Parathyroid adenoma (tissue), 2 donors: ENCODE results near the gene CCDC141.

Experiments
- H2AFZ ChIP-seq: fragments of 300-600 bp; sonication (generic); one replicate; pipeline ENCODE4 v1.7.0; 2017; ENCODE audit warnings: antibody characterized with exemption, mild to moderate bottlenecking
- H3K27ac ChIP-seq: fragments of 300-600 bp; sonication (generic); one replicate; pipeline ENCODE4 v1.7.0; 2017
- H3K27me3 ChIP-seq: fragments of 300-600 bp; sonication (generic); one replicate; pipeline ENCODE4 v1.7.0; 2017; ENCODE audit warnings: low read length; ENCODE audit not compliant: control insufficient read depth, insufficient read depth
- H3K36me3 ChIP-seq: fragments of 300-600 bp; sonication (generic); one replicate; pipeline ENCODE4 v1.7.0; 2017; ENCODE audit warnings: low read length; ENCODE audit not compliant: control insufficient read depth, insufficient read depth
- H3K4me1 ChIP-seq: fragments of 300-600 bp; sonication (generic); one replicate; pipeline ENCODE4 v1.7.0; 2017; ENCODE audit warnings: control low read depth
- H3K4me2 ChIP-seq: fragments of 300-600 bp; sonication (generic); one replicate; pipeline ENCODE4 v1.7.0; 2017; ENCODE audit warnings: low read length
- H3K4me3 ChIP-seq: fragments of 300-600 bp; sonication (generic); one replicate; pipeline ENCODE4 v1.7.0; 2017; ENCODE audit warnings: low read depth, low read length
- H3K79me2 ChIP-seq: fragments of 300-600 bp; sonication (generic); one replicate; pipeline ENCODE4 v1.7.0; 2017; ENCODE audit warnings: control low read depth
- H3K9ac ChIP-seq: fragments of 300-600 bp; sonication (generic); one replicate; pipeline ENCODE4 v1.7.0; 2017; ENCODE audit warnings: mild to moderate bottlenecking
- H3K9me3 ChIP-seq: fragments of 300-600 bp; sonication (generic); one replicate; pipeline ENCODE4 v1.7.0; 2017; ENCODE audit warnings: low read length; ENCODE audit not compliant: control insufficient read depth
- CTCF ChIP-seq: fragments of 300-600 bp; sonication (generic); IDR thresholded peaks from one replicate; pipeline ENCODE4 v1.7.0; 2017; ENCODE audit warnings: antibody characterized with exemption, mild to moderate bottlenecking
- donor health status: primary hyperparathyroidism.

CCDC141 gene

GRCh38 chr2:178899656-178900055, 150.3 kb downstream of the CCDC141 start:
- Histone ChIP-seq H3K27me3 (no peaks in the 10 kb centered on the region), H3K79me2 (no peaks in the 10 kb centered on the region), H3K9ac (no peak overlapping the region), H3K4me1 (no peaks in the 10 kb centered on the region), H3K27ac (no peak overlapping the region), H2AFZ (no peak overlapping the region), H3K4me3 (no peak overlapping the region), H3K9me3 (no peaks in the 10 kb centered on the region), H3K36me3 (no peaks in the 10 kb centered on the region), H3K4me2 (no peak overlapping the region)
- no peak for TF ChIP-seq CTCF

- Histone ChIP-seq H3K79me2 (no peaks in the 10 kb centered on the region), H2AFZ (no peak overlapping the region), H3K9ac (no peak overlapping the region), H3K4me1 (no peaks in the 10 kb centered on the region), H3K9me3 (no peaks in the 10 kb centered on the region), H3K4me3 (no peak overlapping the region), H3K36me3 (no peaks in the 10 kb centered on the region), H3K4me2 (no peak overlapping the region), H3K27me3 (no peaks in the 10 kb centered on the region), H3K27ac (no peak overlapping the region)
- no peak for TF ChIP-seq CTCF
Observed at GRCh38 chr2:178895872-178896271, 154.1 kb downstream of the CCDC141 start.

GRCh38 chr2:178895171-178895570, 154.8 kb downstream of the CCDC141 start:
- Histone ChIP-seq H3K27me3 (no peaks in the 10 kb centered on the region), H3K27ac (no peak overlapping the region), H3K36me3 (no peaks in the 10 kb centered on the region), H3K9me3 (no peaks in the 10 kb centered on the region), H3K79me2 (no peaks in the 10 kb centered on the region), H2AFZ (no peak overlapping the region), H3K4me2 (no peak overlapping the region), H3K9ac (no peak overlapping the region), H3K4me1 (no peaks in the 10 kb centered on the region), H3K4me3 (no peak overlapping the region)
- TF ChIP-seq CTCF: no peak

GRCh38 chr2:178892751-178893625, 156.9 kb downstream of the CCDC141 start:
- no peak for TF ChIP-seq CTCF
- no peak overlapping the region for H3K9ac ChIP-seq
- H3K36me3 ChIP-seq: no peaks in the 10 kb centered on the region
- H3K27ac ChIP-seq: no peak overlapping the region
- H3K79me2 ChIP-seq: no peaks in the 10 kb centered on the region
- H2AFZ ChIP-seq: no peak overlapping the region
- H3K9me3 ChIP-seq: no peaks in the 10 kb centered on the region
- H3K4me3 ChIP-seq: no peak overlapping the region
- H3K4me1 ChIP-seq: no peaks in the 10 kb centered on the region
- H3K27me3 ChIP-seq: no peaks in the 10 kb centered on the region
- no peak overlapping the region for H3K4me2 ChIP-seq
